A673 (cell line): Measurements from ENCODE around the gene MDFI.

Experiments
- CTCF ChIP-seq: fragments of 300-800, 200-600 bp; sonication (generic); conservative IDR thresholded peaks from 2 replicates; pipeline ENCODE4 v1.5.1; 2017; ENCODE audit warnings: low read depth, mild to moderate bottlenecking, antibody characterized with exemption, low read length, moderate library complexity, mixed read lengths
- EZH2 ChIP-seq: fragments of 200-600 bp; sonication (generic); IDR thresholded peaks from 2 replicates; pipeline ENCODE4 v1.6.1; 2017; ENCODE audit warnings: borderline replicate concordance, low read depth, mild to moderate bottlenecking, mixed read lengths, antibody characterized with exemption, low read length; ENCODE audit not compliant: poor library complexity, severe bottlenecking

GRCh38 chr6:41608443-41609151, 29.7 kb upstream of the MDFI start:
- TF ChIP-seq CTCF (no peak), EZH2 (no peak)
